ENCODE results near the gene SLC17A7. TPM values are rescaled to one million over a fixed set of nuclear protein-coding genes. Genes with fewer than 3 reads are reported as not detected.
A peak's percentile ranks its signal among the peaks of the same experiment; 100 is the strongest.

The SLC17A7 gene
- total and polyA plus RNA-seq, 9 of the 15 experiments (the other 6 are each of a cell fraction or from before 2014, with no cell fraction given), result 1.1 to 15.7 (median 2.4) TPM

DNA sequence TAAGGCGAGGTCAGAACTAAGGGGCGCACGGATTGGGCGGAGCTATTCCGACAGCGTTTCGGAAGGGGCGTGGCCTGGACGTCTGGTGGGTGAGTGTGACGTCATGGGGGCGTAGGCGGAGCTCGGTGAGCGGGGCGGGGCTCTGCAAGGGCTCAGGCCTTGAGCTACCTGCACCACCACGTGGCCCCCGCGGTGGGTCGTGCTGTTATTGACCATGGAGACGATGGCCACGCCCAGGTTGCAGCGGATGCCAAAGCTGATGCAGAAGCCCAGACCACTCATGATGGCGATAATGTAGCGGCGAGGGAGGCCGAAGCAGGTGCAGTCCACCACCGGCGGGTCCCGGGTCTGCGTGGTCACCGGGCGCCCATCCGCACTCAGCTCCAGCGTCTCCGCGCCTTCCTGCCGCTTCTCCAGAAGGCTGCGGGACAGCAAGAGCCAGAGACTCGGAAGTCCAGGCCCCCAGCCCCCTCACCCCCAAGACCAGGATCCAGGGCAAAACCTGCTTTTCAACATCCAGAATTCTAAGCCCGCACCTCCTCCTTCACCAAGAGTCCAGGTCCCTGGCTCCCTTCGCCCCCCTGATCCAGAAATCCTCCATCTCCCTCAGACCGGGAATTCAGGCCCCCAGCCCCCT is 4.8 kb downstream of the SLC17A7 start (continued):
- TF ChIP-seq CUX1 (CRISPR knock-in tag; IDR thresholded peaks at IDR 0.05) (no peak), JUN (IDR thresholded peaks at IDR 0.05; ENCODE audit: borderline replicate concordance, low read depth, low read length) (peak; percentile 48; the same call in 1 of the 2 replicates), JUN (CRISPR knock-in tag; IDR thresholded peaks at IDR 0.05; ENCODE audit: borderline replicate concordance) (no peak), MYNN (IDR thresholded peaks at IDR 0.05) (no peak), MYNN (CRISPR knock-in tag; IDR thresholded peaks at IDR 0.05) (no peak), ZNF551 (CRISPR knock-in tag; IDR thresholded peaks at IDR 0.05) (no peak), NFATC3 (IDR thresholded peaks at IDR 0.05) (no peak), MAX (CRISPR knock-in tag; IDR thresholded peaks at IDR 0.05) (peak; percentile 80), MEF2A (IDR thresholded peaks at IDR 0.05; ENCODE audit: control insufficient read depth, low read depth, low read length) (no peak), IFI16 (CRISPR knock-in tag; IDR thresholded peaks at IDR 0.05) (no peak), ZBED1 (IDR thresholded peaks at IDR 0.05) (no peak), HMGN3 (IDR thresholded peaks at IDR 0.05; ENCODE audit: borderline replicate concordance, extremely low read depth, insufficient read length, low read depth, low read length) (peak; percentile 13), BDP1 (IDR thresholded peaks at IDR 0.05; ENCODE audit: insufficient read depth, insufficient read length) (no peak), SMAD2 (IDR thresholded peaks at IDR 0.05; ENCODE audit: low read depth, low read length) (no peak), BCOR (IDR thresholded peaks at IDR 0.05) (no peak), ZBTB7A (IDR thresholded peaks at IDR 0.05; ENCODE audit: borderline replicate concordance, control insufficient read depth, low read depth, low read length) (peak; percentile 64; the same call in 1 of the 2 replicates), NRF1 (conservative IDR thresholded peaks at IDR 0.05 in 1 of 2, IDR thresholded peaks at IDR 0.05 in 1 of 2) (peak; percentile 12 to 46; a peak in 2 of 4 replicates)
- TF ChIP-seq, protein P1, sequence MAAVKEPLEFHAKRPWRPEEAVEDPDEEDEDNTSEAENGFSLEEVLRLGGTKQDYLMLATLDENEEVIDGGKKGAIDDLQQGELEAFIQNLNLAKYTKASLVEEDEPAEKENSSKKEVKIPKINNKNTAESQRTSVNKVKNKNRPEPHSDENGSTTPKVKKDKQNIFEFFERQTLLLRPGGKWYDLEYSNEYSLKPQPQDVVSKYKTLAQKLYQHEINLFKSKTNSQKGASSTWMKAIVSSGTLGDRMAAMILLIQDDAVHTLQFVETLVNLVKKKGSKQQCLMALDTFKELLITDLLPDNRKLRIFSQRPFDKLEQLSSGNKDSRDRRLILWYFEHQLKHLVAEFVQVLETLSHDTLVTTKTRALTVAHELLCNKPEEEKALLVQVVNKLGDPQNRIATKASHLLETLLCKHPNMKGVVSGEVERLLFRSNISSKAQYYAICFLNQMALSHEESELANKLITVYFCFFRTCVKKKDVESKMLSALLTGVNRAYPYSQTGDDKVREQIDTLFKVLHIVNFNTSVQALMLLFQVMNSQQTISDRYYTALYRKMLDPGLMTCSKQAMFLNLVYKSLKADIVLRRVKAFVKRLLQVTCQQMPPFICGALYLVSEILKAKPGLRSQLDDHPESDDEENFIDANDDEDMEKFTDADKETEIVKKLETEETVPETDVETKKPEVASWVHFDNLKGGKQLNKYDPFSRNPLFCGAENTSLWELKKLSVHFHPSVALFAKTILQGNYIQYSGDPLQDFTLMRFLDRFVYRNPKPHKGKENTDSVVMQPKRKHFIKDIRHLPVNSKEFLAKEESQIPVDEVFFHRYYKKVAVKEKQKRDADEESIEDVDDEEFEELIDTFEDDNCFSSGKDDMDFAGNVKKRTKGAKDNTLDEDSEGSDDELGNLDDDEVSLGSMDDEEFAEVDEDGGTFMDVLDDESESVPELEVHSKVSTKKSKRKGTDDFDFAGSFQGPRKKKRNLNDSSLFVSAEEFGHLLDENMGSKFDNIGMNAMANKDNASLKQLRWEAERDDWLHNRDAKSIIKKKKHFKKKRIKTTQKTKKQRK (IDR thresholded peaks at IDR 0.05; ENCODE audit: borderline replicate concordance, low read depth, low read length), result no peak
- TF ChIP-seq, protein P2, sequence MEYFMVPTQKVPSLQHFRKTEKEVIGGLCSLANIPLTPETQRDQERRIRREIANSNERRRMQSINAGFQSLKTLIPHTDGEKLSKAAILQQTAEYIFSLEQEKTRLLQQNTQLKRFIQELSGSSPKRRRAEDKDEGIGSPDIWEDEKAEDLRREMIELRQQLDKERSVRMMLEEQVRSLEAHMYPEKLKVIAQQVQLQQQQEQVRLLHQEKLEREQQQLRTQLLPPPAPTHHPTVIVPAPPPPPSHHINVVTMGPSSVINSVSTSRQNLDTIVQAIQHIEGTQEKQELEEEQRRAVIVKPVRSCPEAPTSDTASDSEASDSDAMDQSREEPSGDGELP (CRISPR knock-in tag; IDR thresholded peaks at IDR 0.05; ENCODE audit: borderline replicate concordance), result peak; percentile 64; the same call in 1 of the 2 replicates
